Skeletal muscle cell (primary cell): Measurements from ENCODE around the gene SYT12.
A peak's percentile ranks its signal among the peaks of the same experiment; 100 is the strongest.

Experiments used
- DNase-seq: peaks from one replicate; pipeline ENCODE4 v3.0.0-alpha.2; 2010; ENCODE audit warnings: low read depth
- H3K4me3 ChIP-seq: 2 replicates; pipeline ENCODE4 v1.5.1; 2011; ENCODE audit warnings: low read depth, mild to moderate bottlenecking, control low read depth, low read length, moderate library complexity

Gene SYT12

GRCh38 chr11:67051945-67052488, 29.1 kb downstream of the SYT12 start:
- DNase-seq = no peak
- H3K4me3 ChIP-seq = no peak overlapping the region

DNA sequence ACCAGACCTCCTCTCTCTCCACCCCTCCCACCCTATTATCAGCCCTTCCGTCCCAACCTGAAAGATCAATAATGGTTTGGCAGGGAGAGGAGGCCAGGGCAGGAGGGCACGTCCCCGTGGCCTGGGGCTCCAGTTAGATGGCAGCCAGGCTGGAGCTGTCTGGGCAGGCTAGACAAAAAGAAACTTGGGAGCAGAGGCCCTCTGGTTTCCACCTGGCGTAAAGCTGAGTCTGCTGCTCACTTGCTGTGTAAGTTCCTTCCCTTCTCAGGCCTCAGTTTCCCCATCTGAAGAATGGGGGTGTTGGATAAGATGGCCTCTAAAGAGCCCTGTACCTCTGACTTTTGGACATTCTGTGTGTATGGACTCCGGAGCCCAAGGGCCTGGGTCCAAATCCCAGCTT, 30.0 kb downstream of the SYT12 start:
- no peak for DNase-seq
- no peak overlapping the region for H3K4me3 ChIP-seq

GRCh38 chr11:67053896-67054329, 31.0 kb downstream of the SYT12 start:
- DNase-seq = no peak
- H3K4me3 ChIP-seq = no peak overlapping the region

GRCh38 chr11:67054346-67054835, 31.5 kb downstream of the SYT12 start:
- no peak overlapping the region for H3K4me3 ChIP-seq
- peak; percentile 33 for DNase-seq

- H3K4me3 ChIP-seq = no peak overlapping the region
- DNase-seq = no peak
These were observed 32.0 kb downstream of the SYT12 start for GRCh38 chr11:67054836-67055523.

DNA sequence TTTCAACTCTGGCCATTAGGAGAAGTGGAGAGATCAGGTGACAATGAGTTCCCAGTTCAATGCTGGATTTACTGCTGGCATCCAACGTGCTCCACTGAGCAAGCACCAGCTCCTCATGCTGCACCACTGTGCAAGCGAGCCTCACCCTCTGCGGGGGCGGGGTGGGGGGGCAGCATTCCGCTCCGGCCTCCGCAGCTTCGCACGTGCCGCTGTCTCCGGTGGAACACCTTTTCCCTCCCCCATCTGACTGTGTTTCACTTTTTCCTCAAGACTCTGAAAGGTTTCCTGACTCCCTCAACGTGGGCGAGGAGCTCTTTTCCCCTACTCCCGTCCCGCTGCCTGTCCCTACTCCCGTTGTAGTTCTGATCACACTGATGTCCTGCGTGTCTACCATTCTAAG, 32.9 kb downstream of the SYT12 start:
- H3K4me3 ChIP-seq = no peak overlapping the region
- DNase-seq = no peak

GRCh38 chr11:67056267-67057204, 33.6 kb downstream of the SYT12 start, which contains the start of gene RHOD:
Gene RHOD, plus strand, starts transcription at chr11:67056847. Its CDS starts 56 bp downstream, at chr11:67056903.
- no peak for DNase-seq
- H3K4me3 ChIP-seq = peak within 1 kb of the TSS; percentile 42

DNA sequence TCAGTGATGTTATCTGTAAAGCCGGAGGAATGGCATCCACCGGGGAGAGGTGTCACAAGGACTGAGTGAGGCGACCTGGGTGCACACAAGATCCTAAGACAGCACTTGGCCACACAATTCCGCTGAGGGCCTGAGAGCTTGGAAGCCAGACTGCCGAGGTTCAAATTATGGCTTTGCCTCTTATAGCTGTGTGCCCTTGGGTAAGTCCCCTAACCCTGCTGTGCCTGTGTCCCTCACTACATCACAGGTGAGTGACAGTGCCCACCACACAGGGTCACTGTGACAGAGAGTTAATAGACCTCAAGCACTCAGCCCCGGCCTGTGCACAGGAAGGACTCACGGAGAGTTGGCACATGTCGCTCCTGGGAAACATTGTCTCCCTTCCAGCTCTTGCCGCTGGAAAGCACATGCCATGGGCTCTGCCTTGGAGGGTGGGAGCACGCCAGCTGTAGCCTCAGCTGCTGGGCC, 34.3 kb downstream of the SYT12 start:
- H3K4me3 ChIP-seq = peak overlapping the region; percentile 42
- no peak for DNase-seq

GRCh38 chr11:67058506-67058905, 35.6 kb downstream of the SYT12 start:
- no peak for DNase-seq
- H3K4me3 ChIP-seq = no peak overlapping the region

- no peak for DNase-seq
- no peak overlapping the region for H3K4me3 ChIP-seq
These were observed 36.7 kb downstream of the SYT12 start for GRCh38 chr11:67059671-67060070.

GRCh38 chr11:67060111-67060522, 37.2 kb downstream of the SYT12 start:
- H3K4me3 ChIP-seq = no peak overlapping the region
- no peak for DNase-seq

DNA sequence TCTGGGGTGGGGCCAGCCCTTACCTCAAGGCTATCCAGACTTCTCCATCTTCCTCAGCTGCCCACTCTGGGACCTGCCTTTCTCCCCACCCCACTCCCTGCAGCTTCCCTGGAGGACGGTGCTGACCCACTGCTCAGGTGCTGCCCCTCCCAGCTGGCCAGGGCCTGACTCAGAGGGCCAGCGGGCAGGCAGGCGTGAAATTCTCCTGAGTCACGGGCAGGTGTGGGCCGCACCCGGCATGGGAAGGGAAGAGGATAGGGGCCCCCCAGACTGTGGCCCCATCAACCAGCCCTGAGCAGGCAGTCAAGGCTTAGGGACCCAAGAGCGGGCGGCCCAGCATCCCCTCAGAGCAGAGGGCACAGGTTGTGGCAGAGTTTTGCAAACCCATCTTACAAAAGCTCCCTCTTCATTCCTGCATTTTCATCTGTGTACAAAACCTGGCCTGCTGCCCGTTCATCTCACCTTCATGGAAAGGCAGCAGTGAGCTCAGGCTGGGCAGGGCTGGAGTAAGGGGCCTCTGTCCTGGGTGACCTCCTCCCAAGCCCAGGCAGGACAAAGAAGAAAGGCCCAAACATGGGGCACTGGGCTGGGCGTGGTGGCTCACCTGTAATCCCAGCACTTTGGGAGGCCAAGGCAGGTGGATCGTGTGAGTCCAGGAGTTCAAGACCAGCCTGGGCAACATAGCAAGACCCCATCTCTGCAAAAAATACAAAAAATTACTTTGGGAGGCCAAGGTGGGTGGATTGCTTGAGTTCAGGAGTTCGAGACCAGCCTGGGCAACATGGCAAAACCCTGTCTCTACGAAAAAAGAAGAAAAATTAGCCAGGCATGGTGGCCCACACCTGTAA, 39.8 kb downstream of the SYT12 start:
- DNase-seq = no peak
- no peak overlapping the region for H3K4me3 ChIP-seq

DNA sequence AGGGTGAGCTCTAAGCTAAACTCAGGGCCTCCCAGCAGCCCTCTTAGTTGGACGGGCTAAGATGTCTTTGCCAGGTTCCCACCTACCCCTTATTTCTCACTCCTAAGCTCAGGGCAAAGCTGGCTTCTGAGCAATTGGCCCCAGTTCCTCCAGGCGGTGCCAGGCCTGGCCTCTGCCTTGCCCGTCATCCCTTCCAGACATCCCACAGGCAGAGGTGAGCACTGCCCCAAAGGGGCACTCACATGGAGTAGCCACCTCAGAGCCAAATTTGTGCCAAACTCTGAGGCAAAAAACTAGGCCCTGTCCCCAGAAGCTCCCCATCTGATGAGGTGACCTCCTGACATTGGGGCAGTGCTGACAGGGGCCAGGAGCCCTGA, 43.4 kb downstream of the SYT12 start:
- no peak for DNase-seq
- H3K4me3 ChIP-seq = no peak overlapping the region

GRCh38 chr11:67071420-67072284, 48.7 kb downstream of the SYT12 start:
- no peak overlapping the region for H3K4me3 ChIP-seq
- no peak for DNase-seq

DNA sequence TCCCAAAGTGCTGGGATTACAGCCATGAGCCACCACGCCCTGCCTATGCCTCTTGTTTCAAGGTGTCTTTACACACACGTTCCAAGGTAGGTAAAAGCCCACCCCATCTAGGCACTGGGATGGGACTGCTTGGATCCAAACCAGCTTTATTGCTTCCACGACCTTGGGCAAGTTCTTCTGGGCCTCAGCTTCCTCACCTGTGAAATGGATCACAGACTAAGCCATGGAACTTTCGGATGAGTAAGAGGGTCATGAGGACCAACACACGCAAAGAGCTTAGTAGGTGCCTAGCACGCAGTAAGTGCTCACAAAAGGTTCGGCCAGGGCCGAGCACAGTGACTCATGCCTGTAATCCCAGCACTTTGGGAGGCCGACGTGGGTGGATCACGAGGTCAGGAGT, 49.4 kb downstream of the SYT12 start:
- no peak for DNase-seq
- H3K4me3 ChIP-seq = no peak overlapping the region

DNA sequence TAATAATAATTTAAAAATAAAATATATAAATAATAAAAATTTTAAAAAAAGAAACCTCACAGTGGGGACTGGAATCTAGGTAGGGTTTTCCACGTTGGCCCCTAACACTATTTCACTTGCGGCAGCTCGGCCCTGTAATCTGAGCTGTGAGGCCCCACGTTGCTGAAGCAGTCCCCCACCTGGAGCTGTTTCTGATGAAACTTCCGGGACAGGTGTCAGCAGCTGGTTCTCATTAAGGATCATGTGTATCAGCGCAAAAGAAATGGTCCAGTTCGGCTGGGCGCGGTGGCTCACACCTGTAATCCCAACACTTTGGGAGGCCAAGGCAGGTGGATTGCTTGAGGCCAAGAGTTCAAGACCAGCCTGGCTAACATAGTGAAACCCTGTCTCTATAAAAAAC, 51.0 kb downstream of the SYT12 start:
- no peak overlapping the region for H3K4me3 ChIP-seq
- no peak for DNase-seq

- no peak overlapping the region for H3K4me3 ChIP-seq
- DNase-seq = no peak
These were observed 53.3 kb downstream of the SYT12 start for GRCh38 chr11:67076202-67076601.

- no peak overlapping the region for H3K4me3 ChIP-seq
- no peak for DNase-seq
These were observed 56.3 kb downstream of the SYT12 start for GRCh38 chr11:67079065-67079705.
